NT2/D1 (cell line): ENCODE results near the gene LTBP1.

Experiments used
- DNase-seq: peaks from one replicate; pipeline ENCODE4 v3.0.0-alpha.2; 2011; ENCODE audit warnings: low read depth, low spot score
- H3K27me3 ChIP-seq: 2 replicates; pipeline ENCODE4 v1.6.0; 2011; ENCODE audit warnings: mild to moderate bottlenecking; ENCODE audit not compliant: insufficient read length, insufficient read depth
- H3K36me3 ChIP-seq: 2 replicates; pipeline ENCODE4 v1.6.1; 2011; ENCODE audit warnings: mild to moderate bottlenecking, low read length, mixed read lengths; ENCODE audit not compliant: insufficient read depth, insufficient read length
- H3K4me1 ChIP-seq: 2 replicates; pipeline ENCODE4 v1.5.1; 2011; ENCODE audit not compliant: insufficient read depth, insufficient read length
- H3K4me3 ChIP-seq: 2 replicates; pipeline ENCODE4 v1.5.1; 2011; ENCODE audit warnings: low read depth; ENCODE audit not compliant: insufficient read length
- H3K9ac ChIP-seq: 2 replicates; pipeline ENCODE4 v1.6.0; 2011; ENCODE audit warnings: low read depth; ENCODE audit not compliant: insufficient read length
- H3K9me3 ChIP-seq: 2 replicates; pipeline ENCODE4 v1.5.1; 2011; ENCODE audit warnings: mild to moderate bottlenecking, low read length; ENCODE audit not compliant: insufficient read depth
- SUZ12 ChIP-seq: IDR thresholded peaks from 2 replicates; pipeline ENCODE4 v1.6.1; 2011; ENCODE audit not compliant: insufficient read length, insufficient read depth; ENCODE audit errors: extremely low read depth
- YY1 ChIP-seq: IDR thresholded peaks from 2 replicates; pipeline ENCODE4 v1.6.1; 2011; ENCODE audit not compliant: insufficient read length, insufficient read depth
- ZNF274 ChIP-seq: IDR thresholded peaks from 2 replicates; pipeline ENCODE4 v1.6.1; 2011; ENCODE audit warnings: mild to moderate bottlenecking, low read depth, low read length

LTBP1 gene

DNA sequence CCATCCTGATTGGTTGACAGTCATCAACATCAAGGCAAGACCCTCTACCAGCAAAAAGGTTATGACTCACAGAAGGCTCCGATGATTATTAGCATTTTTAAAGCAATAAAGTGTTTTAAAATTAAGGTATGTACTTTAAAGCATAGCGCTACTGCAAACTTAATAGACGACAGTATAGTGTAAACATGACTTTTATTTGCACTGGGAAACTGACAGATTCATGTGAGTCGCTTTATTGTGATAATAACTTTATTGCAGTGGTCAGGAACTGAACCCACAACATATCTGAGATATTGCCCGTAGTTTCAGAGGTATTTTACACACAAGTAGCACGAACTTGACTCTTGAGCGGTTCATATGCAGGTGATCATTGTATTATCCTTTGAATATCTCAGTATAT is 249.1 kb downstream of the LTBP1 start:
- Histone ChIP-seq H3K9ac (no peak overlapping the region), H3K27me3 (no peaks in the 10 kb centered on the region), H3K9me3 (no peaks in the 10 kb centered on the region), H3K4me3 (no peak overlapping the region), H3K4me1 (no peaks in the 10 kb centered on the region), H3K36me3 (no peaks in the 10 kb centered on the region)
- TF ChIP-seq ZNF274: no peak
- no peak for TF ChIP-seq SUZ12
- TF ChIP-seq YY1: no peak
- no peak for DNase-seq

- Histone ChIP-seq H3K9me3 (no peaks in the 10 kb centered on the region), H3K9ac (no peak overlapping the region), H3K27me3 (no peaks in the 10 kb centered on the region), H3K36me3 (no peaks in the 10 kb centered on the region), H3K4me1 (no peaks in the 10 kb centered on the region), H3K4me3 (no peak overlapping the region)
- DNase-seq: no peak
- TF ChIP-seq SUZ12: no peak
These were observed 249.9 kb downstream of the LTBP1 start for GRCh38 chr2:33196700-33197099.

- Histone ChIP-seq H3K36me3 (no peaks in the 10 kb centered on the region), H3K27me3 (no peaks in the 10 kb centered on the region), H3K9ac (no peak overlapping the region), H3K9me3 (no peaks in the 10 kb centered on the region), H3K4me3 (no peak overlapping the region), H3K4me1 (no peaks in the 10 kb centered on the region)
- DNase-seq: no peak
- TF ChIP-seq YY1 (no peak), SUZ12 (no peak), ZNF274 (no peak)
These were observed 250.6 kb downstream of the LTBP1 start for GRCh38 chr2:33197198-33197938.

- no peaks in the 10 kb centered on the region for H3K9me3 ChIP-seq
- no peaks in the 10 kb centered on the region for H3K4me1 ChIP-seq
- H3K4me3 ChIP-seq: no peak overlapping the region
- no peak for DNase-seq
- no peak overlapping the region for H3K9ac ChIP-seq
- no peak for TF ChIP-seq ZNF274
- TF ChIP-seq YY1: no peak
- TF ChIP-seq SUZ12: no peak
- H3K27me3 ChIP-seq: no peaks in the 10 kb centered on the region
- H3K36me3 ChIP-seq: no peaks in the 10 kb centered on the region
These were observed 256.1 kb downstream of the LTBP1 start for GRCh38 chr2:33202641-33203522.

GRCh38 chr2:33204945-33205344 is 258.2 kb downstream of the LTBP1 start:
- Histone ChIP-seq H3K36me3 (no peaks in the 10 kb centered on the region), H3K4me1 (no peaks in the 10 kb centered on the region)
- TF ChIP-seq SUZ12 (no peak), YY1 (no peak), ZNF274 (no peak)

GRCh38 chr2:33205693-33206434 is 259.1 kb downstream of the LTBP1 start:
- Histone ChIP-seq H3K36me3 (no peaks in the 10 kb centered on the region), H3K4me3 (no peak overlapping the region), H3K9me3 (no peaks in the 10 kb centered on the region), H3K4me1 (no peaks in the 10 kb centered on the region), H3K9ac (no peak overlapping the region), H3K27me3 (no peaks in the 10 kb centered on the region)
- TF ChIP-seq SUZ12 (no peak), YY1 (no peak), ZNF274 (no peak)
- no peak for DNase-seq

More at GRCh38 chr2:33204945-33205344, 258.2 kb downstream of the LTBP1 start:
- Histone ChIP-seq H3K9ac (no peak overlapping the region), H3K4me3 (no peak overlapping the region), H3K9me3 (no peaks in the 10 kb centered on the region), H3K27me3 (no peaks in the 10 kb centered on the region)
- DNase-seq: no peak

DNA sequence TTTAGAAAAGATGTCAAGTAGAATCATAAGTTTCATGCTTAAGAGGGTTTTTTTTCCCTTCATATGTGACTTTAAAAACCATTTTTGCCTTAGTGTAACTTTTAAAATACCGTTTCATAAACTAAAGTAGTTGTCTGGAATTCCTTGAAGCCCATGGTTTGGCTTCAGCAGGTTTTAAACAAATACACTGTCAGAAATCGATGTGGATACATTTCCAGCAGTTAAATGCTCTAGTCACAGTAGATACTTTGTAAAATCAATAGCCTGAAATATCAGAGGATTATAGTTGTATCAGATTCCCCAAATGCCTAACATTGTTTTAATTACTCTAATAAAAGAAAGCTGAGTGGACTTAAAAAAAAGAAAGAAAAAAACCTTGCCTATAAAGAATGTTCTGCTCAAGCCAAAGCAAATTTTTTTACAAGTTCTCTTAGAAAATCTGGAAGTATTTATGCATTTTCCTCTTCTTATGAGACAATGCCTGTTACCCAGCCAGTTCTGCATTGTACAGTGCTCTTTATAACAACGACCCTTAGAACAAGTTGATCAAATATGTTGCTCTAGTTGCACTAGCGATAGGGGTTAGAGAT is 260.5 kb downstream of the LTBP1 start:
- Histone ChIP-seq H3K9ac (no peak overlapping the region), H3K36me3 (no peaks in the 10 kb centered on the region), H3K27me3 (no peaks in the 10 kb centered on the region), H3K9me3 (no peaks in the 10 kb centered on the region), H3K4me3 (no peak overlapping the region), H3K4me1 (no peaks in the 10 kb centered on the region)
- no peak for DNase-seq
- no peak for TF ChIP-seq ZNF274
- TF ChIP-seq YY1: no peak
- no peak for TF ChIP-seq SUZ12
